HEK293 (cell line): Measurements from ENCODE around the gene ADAMTS12.

Experiments used
- CTCF ChIA-PET: fragments of 350-600 bp; formaldehyde crosslinking; extraction: SDS; loops from one replicate; lab custom pipeline; 2021; ENCODE audit warnings: antibody characterized with exemption; lab: Yijun Ruan, JAX
- POLR2A ChIA-PET: fragments of 300-600 bp; formaldehyde crosslinking; extraction: SDS; loops from one replicate; lab custom pipeline; 2020; ENCODE audit warnings: antibody characterized with exemption, inconsistent platforms; lab: Yijun Ruan, JAX
- H3K27ac ChIP-seq: fragments of 200-500 bp; sonication (Bioruptor generic); 2 replicates; pipeline ENCODE4 v1.5.1; 2014; ENCODE audit warnings: low read depth, low read length, control low read depth, inconsistent platforms; ENCODE audit errors: extremely low read depth
- H3K36me3 ChIP-seq, 2 experiments: fragments of 200-500 bp in 1 of 2; sonication (Bioruptor generic) in 1 of 2; 1 replicate in 1 of 2; 2 replicates in 1 of 2; pipeline ENCODE4 v1.5.1; 2014 to 2017; ENCODE audit warnings: inconsistent platforms in 2 of 2, low read length in 2 of 2; ENCODE audit not compliant: control insufficient read depth in 2 of 2, insufficient read depth in 1 of 2
- H3K4me1 ChIP-seq: fragments of 200-500 bp; sonication (Bioruptor generic); 2 replicates; pipeline ENCODE4 v1.5.1; 2014; ENCODE audit warnings: mild to moderate bottlenecking, low read length, inconsistent platforms; ENCODE audit not compliant: control insufficient read depth, insufficient read depth
- H3K4me3 ChIP-seq: 2 replicates; pipeline ENCODE4 v1.5.1; 2011; ENCODE audit warnings: low read depth, mild to moderate bottlenecking, control low read depth, low read length, moderate library complexity
- H3K9me3 ChIP-seq: fragments of 200-500 bp; sonication (Bioruptor generic); 2 replicates; pipeline ENCODE4 v1.5.1; 2014; ENCODE audit warnings: low read depth, low read length, inconsistent platforms; ENCODE audit not compliant: control insufficient read depth, insufficient read depth
- HOXD13 ChIP-seq: sonication (generic); formaldehyde crosslinking; IDR thresholded peaks from 2 replicates; pipeline ENCODE4 v1.8.0; 2022; ENCODE audit warnings: missing genetic modification reagents, borderline replicate concordance
- KLF7 ChIP-seq: fragments of 450-650 bp; formaldehyde crosslinking; IDR thresholded peaks from 2 replicates; pipeline ENCODE4 v1.5.1; 2016; ENCODE audit warnings: missing biosample characterization, missing genetic modification characterization, borderline replicate concordance
- RBAK ChIP-seq: fragments of 450-650 bp; formaldehyde crosslinking; IDR thresholded peaks from 2 replicates; pipeline ENCODE4 v1.5.1; 2016; ENCODE audit warnings: missing biosample characterization, missing genetic modification characterization
- TCF7L2 ChIP-seq: IDR thresholded peaks from 2 replicates; pipeline ENCODE4 v1.6.1; 2011; ENCODE audit warnings: low read depth, mild to moderate bottlenecking, inconsistent platforms, low read length, moderate library complexity, borderline replicate concordance
- ZBTB6 ChIP-seq: fragments of 450-650 bp; formaldehyde crosslinking; IDR thresholded peaks from 2 replicates; pipeline ENCODE4 v1.5.1; 2017; ENCODE audit warnings: missing biosample characterization, missing genetic modification characterization
- ZNF112 ChIP-seq: fragments of 450-650 bp; formaldehyde crosslinking; IDR thresholded peaks from 2 replicates; pipeline ENCODE4 v1.5.0; 2017; ENCODE audit warnings: missing biosample characterization, missing genetic modification characterization
- ZNF140 ChIP-seq: fragments of 450-650 bp; formaldehyde crosslinking; IDR thresholded peaks from 2 replicates; pipeline ENCODE4 v1.5.1; 2016; ENCODE audit warnings: missing biosample characterization, missing genetic modification characterization
- ZNF223 ChIP-seq: fragments of 450-650 bp; formaldehyde crosslinking; IDR thresholded peaks from 2 replicates; pipeline ENCODE4 v1.5.1; 2016; ENCODE audit warnings: missing biosample characterization, missing genetic modification characterization
- ZNF335 ChIP-seq: fragments of 450-650 bp; formaldehyde crosslinking; conservative IDR thresholded peaks from 2 replicates; pipeline ENCODE4 v1.5.1; 2016; ENCODE audit warnings: missing biosample characterization, missing genetic modification characterization
- ZNF394 ChIP-seq: fragments of 450-650 bp; formaldehyde crosslinking; IDR thresholded peaks from 2 replicates; pipeline ENCODE4 v1.5.1; 2016; ENCODE audit warnings: missing biosample characterization, missing genetic modification characterization, mild to moderate bottlenecking, moderate library complexity, borderline replicate concordance
- ZNF549 ChIP-seq: fragments of 450-650 bp; IDR thresholded peaks from 2 replicates; pipeline ENCODE4 v1.5.1; 2018; ENCODE audit warnings: missing biosample characterization, missing genetic modification characterization, mild to moderate bottlenecking, inconsistent platforms, moderate library complexity
- ZNF558 ChIP-seq: fragments of 450-650 bp; formaldehyde crosslinking; IDR thresholded peaks from 2 replicates; pipeline ENCODE4 v1.5.1; 2016; ENCODE audit warnings: missing biosample characterization, missing genetic modification characterization
- ZNF585B ChIP-seq: fragments of 450-650 bp; formaldehyde crosslinking; IDR thresholded peaks from 2 replicates; pipeline ENCODE4 v1.5.1; 2016; ENCODE audit warnings: missing biosample characterization, missing genetic modification characterization
- ZNF600 ChIP-seq: fragments of 450-650 bp; formaldehyde crosslinking; IDR thresholded peaks from 2 replicates; pipeline ENCODE4 v1.5.1; 2016; ENCODE audit warnings: missing biosample characterization, missing genetic modification characterization
- ZNF639 ChIP-seq: fragments of 450-650 bp; formaldehyde crosslinking; IDR thresholded peaks from 2 replicates; pipeline ENCODE4 v1.5.1; 2016; ENCODE audit warnings: missing biosample characterization, missing genetic modification characterization
- ZSCAN4 ChIP-seq: fragments of 450-650 bp; formaldehyde crosslinking; IDR thresholded peaks from 2 replicates; pipeline ENCODE4 v1.5.1; 2017; ENCODE audit warnings: missing biosample characterization, missing genetic modification characterization
- ZXDB ChIP-seq: fragments of 450-650 bp; formaldehyde crosslinking; IDR thresholded peaks from 2 replicates; pipeline ENCODE4 v1.5.1; 2016; ENCODE audit warnings: missing biosample characterization, missing genetic modification characterization
- TF ChIP-seq, protein P1 (sequence below): fragments of 450-650 bp; formaldehyde crosslinking; IDR thresholded peaks from 2 replicates; pipeline ENCODE4 v1.5.1; 2016; ENCODE audit warnings: missing biosample characterization, missing genetic modification characterization

The ADAMTS12 gene

DNA sequence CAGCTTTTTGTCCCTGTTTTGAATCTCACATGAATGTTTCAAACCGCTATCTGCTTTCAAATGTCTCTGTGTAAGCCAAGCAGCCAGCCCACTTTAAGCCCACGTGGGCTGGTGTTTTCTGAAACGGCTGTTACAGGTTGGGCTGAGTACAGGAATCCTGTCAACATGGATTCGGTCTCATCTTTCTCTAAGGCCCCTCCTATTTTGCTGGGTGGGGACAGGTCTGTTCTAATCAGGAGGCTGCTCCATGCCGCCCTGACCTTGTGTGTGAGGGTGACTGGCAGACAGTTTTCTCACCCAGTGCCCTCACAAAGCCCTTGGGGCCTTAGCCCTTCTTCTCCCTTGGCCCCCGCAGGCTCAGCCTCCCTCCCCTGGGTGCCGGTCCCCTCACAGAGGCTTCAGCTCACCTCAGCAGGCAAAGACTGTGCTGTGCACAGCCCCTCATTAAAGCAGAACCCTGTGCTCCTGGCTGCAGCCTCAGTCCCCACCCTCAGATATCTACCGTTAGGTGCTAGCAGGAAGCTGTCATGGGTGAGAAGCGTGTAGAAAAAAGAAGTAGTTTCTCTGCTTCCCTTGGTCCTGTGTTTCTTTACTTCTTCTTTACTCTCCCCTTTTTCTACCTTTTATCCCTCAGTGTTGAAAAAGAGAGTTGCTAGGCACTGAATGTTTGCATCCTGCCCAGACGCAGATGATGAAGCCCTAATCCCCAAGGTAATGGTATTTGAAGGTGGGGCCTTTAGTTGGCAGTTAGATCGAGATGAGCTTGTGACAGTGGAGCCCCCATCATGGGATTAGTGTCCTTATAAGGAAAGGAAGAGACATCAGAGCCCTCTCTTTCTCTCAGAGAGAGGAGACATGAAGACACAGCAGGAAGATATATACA lies 205.7 kb downstream of the ADAMTS12 start:
- Histone ChIP-seq H3K4me1 (no peaks in the 10 kb centered on the region), H3K4me3 (no peak overlapping the region), H3K36me3 (no peaks in the 10 kb centered on the region), H3K9me3 (no peaks in the 10 kb centered on the region), H3K27ac (no peak overlapping the region)
- ChIA-PET CTCF (interaction anchor here (0.7 kb wide), 1 partner anchor 405 kb away, joined by 3 read pairs; no protein-coding TSS in a partner anchor), POLR2A (no interaction called here)
- TF ChIP-seq ZNF140 (tag by site-specific recombination), result no peak
- TF ChIP-seq ZNF335 (tag by site-specific recombination), result no peak
- TF ChIP-seq ZNF558 (tag by site-specific recombination), result no peak
- no peak for TF ChIP-seq ZXDB (tag by site-specific recombination)
- TF ChIP-seq ZSCAN4 (tag by site-specific recombination), result no peak
- TF ChIP-seq KLF7, result no peak
- TF ChIP-seq ZNF112 (tag by site-specific recombination), result no peak
- TF ChIP-seq ZNF549, result no peak
- no peak for TF ChIP-seq ZNF223 (tag by site-specific recombination)
- TF ChIP-seq HOXD13 (CRISPR knock-in tag), result no peak
- no peak for TF ChIP-seq ZNF585B (tag by site-specific recombination)
- no peak for TF ChIP-seq RBAK (tag by site-specific recombination)
- TF ChIP-seq TCF7L2, result no peak
- TF ChIP-seq, protein P1, sequence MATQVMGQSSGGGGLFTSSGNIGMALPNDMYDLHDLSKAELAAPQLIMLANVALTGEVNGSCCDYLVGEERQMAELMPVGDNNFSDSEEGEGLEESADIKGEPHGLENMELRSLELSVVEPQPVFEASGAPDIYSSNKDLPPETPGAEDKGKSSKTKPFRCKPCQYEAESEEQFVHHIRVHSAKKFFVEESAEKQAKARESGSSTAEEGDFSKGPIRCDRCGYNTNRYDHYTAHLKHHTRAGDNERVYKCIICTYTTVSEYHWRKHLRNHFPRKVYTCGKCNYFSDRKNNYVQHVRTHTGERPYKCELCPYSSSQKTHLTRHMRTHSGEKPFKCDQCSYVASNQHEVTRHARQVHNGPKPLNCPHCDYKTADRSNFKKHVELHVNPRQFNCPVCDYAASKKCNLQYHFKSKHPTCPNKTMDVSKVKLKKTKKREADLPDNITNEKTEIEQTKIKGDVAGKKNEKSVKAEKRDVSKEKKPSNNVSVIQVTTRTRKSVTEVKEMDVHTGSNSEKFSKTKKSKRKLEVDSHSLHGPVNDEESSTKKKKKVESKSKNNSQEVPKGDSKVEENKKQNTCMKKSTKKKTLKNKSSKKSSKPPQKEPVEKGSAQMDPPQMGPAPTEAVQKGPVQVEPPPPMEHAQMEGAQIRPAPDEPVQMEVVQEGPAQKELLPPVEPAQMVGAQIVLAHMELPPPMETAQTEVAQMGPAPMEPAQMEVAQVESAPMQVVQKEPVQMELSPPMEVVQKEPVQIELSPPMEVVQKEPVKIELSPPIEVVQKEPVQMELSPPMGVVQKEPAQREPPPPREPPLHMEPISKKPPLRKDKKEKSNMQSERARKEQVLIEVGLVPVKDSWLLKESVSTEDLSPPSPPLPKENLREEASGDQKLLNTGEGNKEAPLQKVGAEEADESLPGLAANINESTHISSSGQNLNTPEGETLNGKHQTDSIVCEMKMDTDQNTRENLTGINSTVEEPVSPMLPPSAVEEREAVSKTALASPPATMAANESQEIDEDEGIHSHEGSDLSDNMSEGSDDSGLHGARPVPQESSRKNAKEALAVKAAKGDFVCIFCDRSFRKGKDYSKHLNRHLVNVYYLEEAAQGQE (tag by site-specific recombination), result no peak
- TF ChIP-seq ZNF600 (tag by site-specific recombination), result no peak
- no peak for TF ChIP-seq ZNF639
- no peak for TF ChIP-seq ZNF394 (tag by site-specific recombination)
- TF ChIP-seq ZBTB6 (tag by site-specific recombination), result no peak
